Measurements from ENCODE around the gene DLG5. TPM values are rescaled to one million over a fixed set of nuclear protein-coding genes. Genes with fewer than 3 reads are reported as not detected.

Gene DLG5
- total and polyA plus RNA-seq, 7 donors: 6.0 to 78.1 (median 41.0) TPM

DNA sequence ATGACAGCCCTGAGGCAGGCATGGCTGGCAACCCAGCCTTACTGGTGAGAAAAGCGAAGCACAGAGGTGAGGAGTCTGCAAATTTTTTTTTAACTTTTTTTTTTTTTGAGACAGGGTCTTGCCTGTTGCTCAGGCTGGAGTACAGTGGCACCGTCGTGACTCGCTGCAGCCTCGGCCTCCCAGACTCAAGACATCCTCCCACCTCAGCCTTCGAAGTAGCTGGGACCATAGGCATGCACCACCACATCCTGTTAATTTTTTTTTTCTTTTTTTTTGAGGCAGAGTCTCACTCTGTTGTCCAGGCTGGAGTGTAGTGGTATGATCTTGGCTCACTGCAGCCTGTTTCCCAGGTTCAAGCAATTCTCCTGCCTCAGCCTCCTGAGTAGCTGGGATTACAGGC, 35.1 kb upstream of the DLG5 start:
- Histone ChIP-seq H3K27ac (no peak overlapping the region), H3K9me3 (no peaks in the 10 kb centered on the region), H3K36me3 (no peaks in the 10 kb centered on the region), H3K4me1 (no peaks in the 10 kb centered on the region), H3K4me3 (no peak overlapping the region), H3K27me3 (no peaks in the 10 kb centered on the region)
- no peak for DNase-seq
- intact Hi-C loops (cut with DNase I): no loop called here
- 93 to 99% methylated on average over 6 of the region's 6 CpGs for WGBS, 2 donors
- no peak for TF ChIP-seq POLR2A (IDR thresholded peaks at IDR 0.05)
- TF ChIP-seq POLR2AphosphoS5 (IDR thresholded peaks at IDR 0.05): no peak
- no peak for TF ChIP-seq CTCF (IDR thresholded peaks at IDR 0.05)
- TF ChIP-seq EP300 (IDR thresholded peaks at IDR 0.05): no peak

- no peak for DNase-seq
- H3K9me3 ChIP-seq: no peaks in the 10 kb centered on the region
- WGBS, 2 donors: 86 to 90% methylated on average over 6 of the region's 6 CpGs
- H3K27ac ChIP-seq: no peak overlapping the region
- H3K36me3 ChIP-seq: no peaks in the 10 kb centered on the region
- intact Hi-C loops (cut with DNase I): no loop called here
- H3K4me3 ChIP-seq: no peak overlapping the region
- H3K27me3 ChIP-seq: no peaks in the 10 kb centered on the region
- TF ChIP-seq POLR2AphosphoS5 (IDR thresholded peaks at IDR 0.05) (no peak), EP300 (IDR thresholded peaks at IDR 0.05) (no peak), CTCF (IDR thresholded peaks at IDR 0.05) (no peak), POLR2A (IDR thresholded peaks at IDR 0.05) (no peak)
- no peaks in the 10 kb centered on the region for H3K4me1 ChIP-seq
Observed at GRCh38 chr10:77960829-77961329, 34.3 kb upstream of the DLG5 start.

GRCh38 chr10:77959887-77960455, 33.4 kb upstream of the DLG5 start:
- Histone ChIP-seq H3K27ac (peak overlapping the region in 1 of 4 donors; percentile 63), H3K4me3 (no peak overlapping the region), H3K9me3 (no peaks in the 10 kb centered on the region), H3K27me3 (no peaks in the 10 kb centered on the region), H3K4me1 (no peaks in the 10 kb centered on the region), H3K36me3 (no peaks in the 10 kb centered on the region)
- TF ChIP-seq POLR2A (IDR thresholded peaks at IDR 0.05) (no peak), EP300 (IDR thresholded peaks at IDR 0.05) (no peak), POLR2AphosphoS5 (IDR thresholded peaks at IDR 0.05) (no peak), CTCF (IDR thresholded peaks at IDR 0.05) (no peak)
- 92 to 93% methylated on average over 8 of the region's 8 CpGs for WGBS, 2 donors
- DNase-seq: no peak
- intact Hi-C loops (cut with DNase I): no loop called here

DNA sequence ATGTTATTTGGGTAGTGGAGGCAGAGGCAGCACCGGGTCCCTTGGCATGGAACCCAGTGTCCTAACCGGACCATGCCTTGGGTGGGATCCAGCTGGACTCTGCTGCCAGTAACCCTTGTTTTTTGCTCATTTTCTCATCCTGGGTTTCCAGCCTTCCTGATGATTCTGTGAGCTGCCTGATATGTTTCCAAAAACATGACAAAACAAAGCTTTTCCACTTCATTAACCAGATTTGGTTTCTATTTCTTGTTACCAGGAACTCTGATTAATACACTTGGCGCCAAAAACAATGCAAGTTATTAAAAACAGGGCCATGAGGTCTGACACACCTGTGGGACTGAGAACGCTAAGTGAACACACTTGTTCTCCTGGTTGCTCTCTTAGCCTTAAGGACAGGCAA, 32.8 kb upstream of the DLG5 start:
- Histone ChIP-seq H3K9me3 (no peaks in the 10 kb centered on the region), H3K4me1 (no peaks in the 10 kb centered on the region), H3K36me3 (no peaks in the 10 kb centered on the region), H3K27ac (peak overlapping the region in 1 of 4 donors; percentile 63), H3K27me3 (no peaks in the 10 kb centered on the region), H3K4me3 (no peak overlapping the region)
- no peak for DNase-seq
- intact Hi-C loops (cut with DNase I): no loop called here
- no peak for TF ChIP-seq CTCF (IDR thresholded peaks at IDR 0.05)
- no peak for TF ChIP-seq POLR2A (IDR thresholded peaks at IDR 0.05)
- no peak for TF ChIP-seq POLR2AphosphoS5 (IDR thresholded peaks at IDR 0.05)
- WGBS, 2 donors: 78 to 80% methylated on average over 4 of the region's 4 CpGs

- no peak overlapping the region for H3K27ac ChIP-seq
- TF ChIP-seq EP300 (IDR thresholded peaks at IDR 0.05): no peak
- no peak for TF ChIP-seq POLR2AphosphoS5 (IDR thresholded peaks at IDR 0.05)
- no peak for TF ChIP-seq POLR2A (IDR thresholded peaks at IDR 0.05)
- no peak for TF ChIP-seq CTCF (IDR thresholded peaks at IDR 0.05)
- H3K4me1 ChIP-seq: no peaks in the 10 kb centered on the region
- 72 to 82% methylated on average over 1 of the region's 1 CpG for WGBS, 2 donors
- no peak for DNase-seq
- intact Hi-C loops (cut with DNase I): no loop called here
- peaks cover 0 to 14% (median 10%) of the 10 kb centered on the region in 4 donors for H3K9me3 ChIP-seq
- H3K27me3 ChIP-seq: no peaks in the 10 kb centered on the region
- H3K36me3 ChIP-seq: no peaks in the 10 kb centered on the region
- H3K4me3 ChIP-seq: no peak overlapping the region
Observed at GRCh38 chr10:77955136-77955535, 28.6 kb upstream of the DLG5 start.
